NOMO-1 treated with DMSO at 0.1 percent for 48 hours (cell line): Measurements from ENCODE around the gene H1-8.

Experiments used
- DNase-seq: peaks from one replicate; lab custom pipeline; 2025; ENCODE audit not compliant: unreplicated experiment; lab: John Stamatoyannopoulos, UW

H1-8 gene

GRCh38 chr3:129592381-129593131 lies 49.6 kb downstream of the H1-8 start:
- peak; percentile 68 for DNase-seq

DNA sequence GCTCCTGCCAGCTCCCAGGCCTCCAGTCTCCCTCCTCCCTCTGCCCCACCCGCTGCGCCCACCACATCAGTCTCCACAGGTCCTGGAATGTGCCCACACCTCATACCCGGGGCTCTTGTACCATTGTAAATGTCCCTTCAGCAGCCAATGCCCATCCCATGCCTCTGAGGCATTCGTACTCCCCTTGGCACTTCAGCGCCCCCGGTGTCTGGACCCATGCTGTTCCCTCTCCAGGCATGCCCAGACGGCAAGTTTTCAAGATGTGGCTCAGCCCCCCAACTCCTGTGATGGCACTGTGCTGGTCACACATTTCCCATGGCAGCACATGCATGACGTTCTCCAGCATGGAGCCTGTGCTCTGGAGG lies 50.2 kb downstream of the H1-8 start:
- no peak for DNase-seq

DNA sequence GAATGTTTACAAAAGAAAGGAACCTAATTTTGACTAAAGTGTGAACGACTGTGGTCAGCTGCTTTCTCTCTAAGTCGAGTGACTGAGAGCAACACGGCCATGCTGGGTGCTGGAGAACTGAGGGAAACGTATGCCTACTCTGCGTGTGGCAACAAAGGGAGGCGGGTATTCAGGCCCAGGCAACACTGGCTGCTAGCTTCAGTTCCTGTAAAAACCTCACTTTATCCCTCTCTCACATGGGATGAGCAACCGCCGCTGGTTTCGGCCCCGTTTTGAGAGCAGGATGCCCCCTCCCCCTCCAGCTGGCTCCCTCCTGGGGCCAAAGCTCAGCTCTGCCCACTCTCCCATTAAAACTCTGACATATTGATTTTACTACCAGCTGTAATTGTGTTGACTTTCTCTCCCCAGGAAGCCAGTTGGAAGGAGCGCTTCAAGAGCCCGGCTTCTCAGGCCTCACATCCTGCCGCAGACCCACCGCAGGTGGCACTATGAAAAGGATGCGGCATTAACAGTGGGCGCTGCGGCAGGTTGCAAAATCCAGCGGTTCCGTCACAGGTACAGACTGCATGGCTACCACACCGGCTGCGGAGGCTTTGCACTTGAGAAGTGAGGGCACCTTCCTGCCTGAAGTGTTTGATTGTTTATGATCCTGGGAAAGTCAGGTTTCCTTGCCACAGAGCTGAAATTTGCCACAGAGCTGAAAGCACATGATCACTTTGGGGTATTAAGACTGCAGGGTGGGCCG lies 50.8 kb downstream of the H1-8 start:
- DNase-seq: peak; percentile 63

GRCh38 chr3:129594409-129594808 lies 51.4 kb downstream of the H1-8 start:
- DNase-seq: no peak

DNA sequence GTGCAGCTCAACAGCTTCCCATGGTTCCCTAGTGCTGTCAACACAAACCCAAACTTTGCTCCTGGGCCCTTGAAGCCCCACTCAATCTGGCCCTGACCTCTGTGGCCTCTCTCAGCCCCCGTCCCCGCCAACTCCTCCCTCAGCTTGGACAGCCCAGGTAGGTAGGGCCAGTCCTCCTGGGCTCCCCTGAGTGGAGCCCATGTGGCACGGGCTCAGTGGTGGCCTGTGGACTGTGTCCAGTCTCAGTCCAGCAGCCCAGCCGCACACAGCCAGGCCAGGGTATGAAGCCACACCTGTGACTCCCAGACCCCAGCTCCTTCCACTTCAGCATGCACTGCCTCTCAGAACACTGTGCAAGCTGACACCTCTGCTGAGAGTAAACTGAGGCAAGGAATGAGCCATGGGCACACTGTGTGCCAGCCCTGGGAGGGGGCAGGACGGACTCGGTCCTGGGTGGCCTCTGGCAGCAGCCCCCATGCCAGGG lies 52.0 kb downstream of the H1-8 start:
- DNase-seq: no peak

GRCh38 chr3:129595544-129596193 lies 52.7 kb downstream of the H1-8 start:
- DNase-seq: no peak

- peak; percentile 54 for DNase-seq
Measured at GRCh38 chr3:129596194-129597086, 53.5 kb downstream of the H1-8 start.

GRCh38 chr3:129597087-129597999 lies 54.4 kb downstream of the H1-8 start:
- no peak for DNase-seq

GRCh38 chr3:129598000-129598381 lies 55.0 kb downstream of the H1-8 start:
- no peak for DNase-seq

GRCh38 chr3:129598484-129598883 lies 55.5 kb downstream of the H1-8 start:
- no peak for DNase-seq

GRCh38 chr3:129599073-129599472 lies 56.1 kb downstream of the H1-8 start:
- no peak for DNase-seq

DNA sequence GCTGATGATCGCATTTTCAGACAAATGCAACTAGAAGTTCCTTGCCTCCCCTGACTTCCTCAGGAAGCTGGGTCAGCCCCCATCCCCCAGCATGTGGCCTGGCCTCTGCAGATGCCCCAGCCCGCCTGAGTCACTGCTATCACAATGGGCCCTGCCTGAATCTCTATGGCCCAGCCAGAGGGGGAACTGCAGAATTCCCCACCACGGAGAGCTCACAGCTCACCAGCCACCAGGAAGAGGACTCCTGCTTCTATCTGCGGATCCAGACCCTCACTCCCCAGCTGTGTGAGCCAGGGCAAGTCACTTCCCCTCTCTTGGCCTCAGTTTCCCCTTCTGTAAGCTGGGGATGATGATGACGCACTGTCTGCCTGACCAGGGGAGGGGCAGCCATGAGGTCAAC lies 56.6 kb downstream of the H1-8 start:
- DNase-seq: peak; percentile 81

- DNase-seq: no peak
Measured at GRCh38 chr3:129600348-129600747, 57.4 kb downstream of the H1-8 start.
